NCI-H2029 treated with DMSO at 0.1 percent for 48 hours (cell line): Measurements from ENCODE around the gene TXK.

Experiments used
- DNase-seq: peaks from one replicate; lab custom pipeline; 2025; lab: John Stamatoyannopoulos, UW

Gene TXK

GRCh38 chr4:48103483-48104139 is 30.4 kb downstream of the TXK start:
- DNase-seq, result no peak

GRCh38 chr4:48102303-48102702 is 31.7 kb downstream of the TXK start:
- DNase-seq, result no peak

- no peak for DNase-seq
These were observed 33.8 kb downstream of the TXK start for GRCh38 chr4:48100256-48100655.

- no peak for DNase-seq
These were observed 38.6 kb downstream of the TXK start for GRCh38 chr4:48095441-48095840.

- DNase-seq, result no peak
These were observed 40.0 kb downstream of the TXK start for GRCh38 chr4:48093991-48094416.

GRCh38 chr4:48090621-48091020 is 43.4 kb downstream of the TXK start:
- no peak for DNase-seq

GRCh38 chr4:48085821-48086589 is 48.0 kb downstream of the TXK start:
- no peak for DNase-seq

- no peak for DNase-seq
These were observed 51.1 kb downstream of the TXK start for GRCh38 chr4:48082956-48083355.

GRCh38 chr4:48081196-48081595 is 52.9 kb downstream of the TXK start:
- DNase-seq, result no peak

GRCh38 chr4:48079972-48080391 is 54.1 kb downstream of the TXK start:
- DNase-seq, result no peak

GRCh38 chr4:48078862-48079655 is 55.0 kb downstream of the TXK start:
- DNase-seq, result no peak

GRCh38 chr4:48078425-48078824 is 55.6 kb downstream of the TXK start:
- DNase-seq, result no peak

- no peak for DNase-seq
These were observed 59.4 kb downstream of the TXK start for GRCh38 chr4:48074657-48075056.

GRCh38 chr4:48073567-48074103 is 60.4 kb downstream of the TXK start:
- DNase-seq, result no peak

GRCh38 chr4:48071191-48071590 is 62.9 kb downstream of the TXK start:
- no peak for DNase-seq

- DNase-seq, result no peak
These were observed 65.0 kb downstream of the TXK start for GRCh38 chr4:48069026-48069425.

GRCh38 chr4:48068182-48068581 is 65.9 kb downstream of the TXK start:
- no peak for DNase-seq

GRCh38 chr4:48067536-48067935 is 66.5 kb downstream of the TXK start:
- no peak for DNase-seq

- no peak for DNase-seq
These were observed 68.4 kb downstream of the TXK start for GRCh38 chr4:48065587-48066052.

GRCh38 chr4:48064349-48064748 is 69.7 kb downstream of the TXK start:
- DNase-seq, result no peak

- no peak for DNase-seq
These were observed 75.2 kb downstream of the TXK start for GRCh38 chr4:48058617-48059530.
